HUDEP-2 (cell line): ENCODE measurements around the gene DYNC2I2.

Source experiments
- DNase-seq, 76 experiments: peaks; one replicate each; lab custom pipeline; 2025; ENCODE audit not compliant: unreplicated experiment in 76 of 76; lab: John Stamatoyannopoulos, UW

DYNC2I2 gene

GRCh38 chr9:128636556-128637530 lies 19.8 kb downstream of the DYNC2I2 start:
- no peak for DNase-seq

- DNase-seq: no peak
Measured at GRCh38 chr9:128636024-128636390, 20.6 kb downstream of the DYNC2I2 start.

- peak in 11 of 76 experiments; percentile 5 to 30 (median 11) for DNase-seq
Measured at GRCh38 chr9:128635266-128636023, 21.2 kb downstream of the DYNC2I2 start.

GRCh38 chr9:128634651-128635262 lies 21.9 kb downstream of the DYNC2I2 start:
- no peak for DNase-seq

- no peak for DNase-seq
Measured at GRCh38 chr9:128634111-128634510, 22.5 kb downstream of the DYNC2I2 start.

GRCh38 chr9:128633601-128634000 lies 23.0 kb downstream of the DYNC2I2 start:
- no peak for DNase-seq

GRCh38 chr9:128633057-128633456 lies 23.6 kb downstream of the DYNC2I2 start:
- DNase-seq: no peak

- no peak for DNase-seq
Measured at GRCh38 chr9:128632486-128632885, 24.2 kb downstream of the DYNC2I2 start.

- DNase-seq: no peak
Measured at GRCh38 chr9:128632066-128632465, 24.6 kb downstream of the DYNC2I2 start.

- DNase-seq: no peak
Measured at GRCh38 chr9:128631636-128632035, 25.0 kb downstream of the DYNC2I2 start.

GRCh38 chr9:128629852-128630545 lies 26.6 kb downstream of the DYNC2I2 start:
- no peak for DNase-seq

GRCh38 chr9:128629136-128629535 lies 27.5 kb downstream of the DYNC2I2 start:
- DNase-seq: no peak

- peak in 62 of 76 experiments; percentile 8 to 77 (median 42) for DNase-seq
Measured at GRCh38 chr9:128628471-128629048, 28.1 kb downstream of the DYNC2I2 start.

- no peak for DNase-seq
Measured at GRCh38 chr9:128627906-128628305, 28.7 kb downstream of the DYNC2I2 start.

GRCh38 chr9:128627127-128627715 lies 29.4 kb downstream of the DYNC2I2 start:
- DNase-seq: no peak

- no peak for DNase-seq
Measured at GRCh38 chr9:128626181-128626580, 30.5 kb downstream of the DYNC2I2 start.

- DNase-seq: no peak
Measured at GRCh38 chr9:128625391-128626146, 31.1 kb downstream of the DYNC2I2 start.

GRCh38 chr9:128624566-128624965 lies 32.1 kb downstream of the DYNC2I2 start:
- no peak for DNase-seq
